Esophagus muscularis mucosa (tissue), 4 donors: ENCODE results near the gene KRTAP10-11.

ENCODE experiments used
- EP300 ChIP-seq: sonication (generic); formaldehyde crosslinking; IDR thresholded peaks from one replicate; pipeline ENCODE4 v1.6.1; 2017; ENCODE audit warnings: antibody characterized with exemption
- POLR2AphosphoS5 ChIP-seq, 2 donors: sonication (generic); formaldehyde crosslinking; IDR thresholded peaks; one replicate each; pipeline ENCODE4 v1.6.1; 2017; ENCODE audit warnings: antibody characterized with exemption in 2 of 2
- TF ChIP-seq, protein P1 (sequence below), 3 experiments: fragments of 200-600 bp in 2 of 3; fragments of 450-650 bp in 1 of 3; sonication (generic) in 2 of 3; IDR thresholded peaks; one replicate each; pipeline ENCODE4 v1.5.1; 2017 to 2019; ENCODE audit warnings: antibody characterized with exemption in 3 of 3, mild to moderate bottlenecking in 2 of 3, moderate library complexity in 1 of 3

DNA sequence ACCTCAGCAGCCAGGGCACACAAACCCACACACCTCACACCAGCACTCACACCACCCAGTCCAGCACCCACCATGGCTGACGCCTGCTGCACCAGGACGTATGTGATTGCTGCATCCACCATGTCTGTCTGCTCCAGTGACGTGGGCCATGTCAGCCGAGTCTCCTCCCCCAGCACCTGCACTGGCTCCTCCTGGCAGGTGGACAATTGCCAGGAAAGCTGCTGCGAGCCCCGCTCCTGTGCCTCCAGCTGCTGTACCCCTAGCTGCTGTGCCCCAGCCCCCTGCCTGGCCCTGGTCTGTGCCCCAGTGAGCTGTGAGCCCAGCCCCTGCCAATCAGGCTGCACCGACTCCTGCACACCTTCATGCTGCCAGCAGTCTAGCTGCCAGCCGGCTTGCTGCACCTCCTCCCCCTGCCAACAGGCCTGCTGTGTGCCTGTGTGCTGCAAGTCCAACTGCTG lies 34.2 kb upstream of the KRTAP10-11 start, which contains the start of gene KRTAP10-8:
- TF ChIP-seq, protein P1, sequence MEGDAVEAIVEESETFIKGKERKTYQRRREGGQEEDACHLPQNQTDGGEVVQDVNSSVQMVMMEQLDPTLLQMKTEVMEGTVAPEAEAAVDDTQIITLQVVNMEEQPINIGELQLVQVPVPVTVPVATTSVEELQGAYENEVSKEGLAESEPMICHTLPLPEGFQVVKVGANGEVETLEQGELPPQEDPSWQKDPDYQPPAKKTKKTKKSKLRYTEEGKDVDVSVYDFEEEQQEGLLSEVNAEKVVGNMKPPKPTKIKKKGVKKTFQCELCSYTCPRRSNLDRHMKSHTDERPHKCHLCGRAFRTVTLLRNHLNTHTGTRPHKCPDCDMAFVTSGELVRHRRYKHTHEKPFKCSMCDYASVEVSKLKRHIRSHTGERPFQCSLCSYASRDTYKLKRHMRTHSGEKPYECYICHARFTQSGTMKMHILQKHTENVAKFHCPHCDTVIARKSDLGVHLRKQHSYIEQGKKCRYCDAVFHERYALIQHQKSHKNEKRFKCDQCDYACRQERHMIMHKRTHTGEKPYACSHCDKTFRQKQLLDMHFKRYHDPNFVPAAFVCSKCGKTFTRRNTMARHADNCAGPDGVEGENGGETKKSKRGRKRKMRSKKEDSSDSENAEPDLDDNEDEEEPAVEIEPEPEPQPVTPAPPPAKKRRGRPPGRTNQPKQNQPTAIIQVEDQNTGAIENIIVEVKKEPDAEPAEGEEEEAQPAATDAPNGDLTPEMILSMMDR (IDR thresholded peaks at IDR 0.05), result no peak
- TF ChIP-seq EP300, result no peak
- TF ChIP-seq POLR2AphosphoS5 (IDR thresholded peaks at IDR 0.05), result no peak
